GOT3 (cell line): ENCODE results near the gene NADK2.

Experiments used
- DNase-seq: peaks from one replicate; lab custom pipeline; 2025; ENCODE audit warnings: mixed read lengths; lab: John Stamatoyannopoulos, UW

Gene NADK2

GRCh38 chr5:36246036-36246800 is 4.5 kb upstream of the NADK2 start:
- DNase-seq, result no peak

GRCh38 chr5:36244076-36244475 is 2.4 kb upstream of the NADK2 start:
- DNase-seq, result no peak

GRCh38 chr5:36243653-36244052 is 1.9 kb upstream of the NADK2 start:
- no peak for DNase-seq

DNA sequence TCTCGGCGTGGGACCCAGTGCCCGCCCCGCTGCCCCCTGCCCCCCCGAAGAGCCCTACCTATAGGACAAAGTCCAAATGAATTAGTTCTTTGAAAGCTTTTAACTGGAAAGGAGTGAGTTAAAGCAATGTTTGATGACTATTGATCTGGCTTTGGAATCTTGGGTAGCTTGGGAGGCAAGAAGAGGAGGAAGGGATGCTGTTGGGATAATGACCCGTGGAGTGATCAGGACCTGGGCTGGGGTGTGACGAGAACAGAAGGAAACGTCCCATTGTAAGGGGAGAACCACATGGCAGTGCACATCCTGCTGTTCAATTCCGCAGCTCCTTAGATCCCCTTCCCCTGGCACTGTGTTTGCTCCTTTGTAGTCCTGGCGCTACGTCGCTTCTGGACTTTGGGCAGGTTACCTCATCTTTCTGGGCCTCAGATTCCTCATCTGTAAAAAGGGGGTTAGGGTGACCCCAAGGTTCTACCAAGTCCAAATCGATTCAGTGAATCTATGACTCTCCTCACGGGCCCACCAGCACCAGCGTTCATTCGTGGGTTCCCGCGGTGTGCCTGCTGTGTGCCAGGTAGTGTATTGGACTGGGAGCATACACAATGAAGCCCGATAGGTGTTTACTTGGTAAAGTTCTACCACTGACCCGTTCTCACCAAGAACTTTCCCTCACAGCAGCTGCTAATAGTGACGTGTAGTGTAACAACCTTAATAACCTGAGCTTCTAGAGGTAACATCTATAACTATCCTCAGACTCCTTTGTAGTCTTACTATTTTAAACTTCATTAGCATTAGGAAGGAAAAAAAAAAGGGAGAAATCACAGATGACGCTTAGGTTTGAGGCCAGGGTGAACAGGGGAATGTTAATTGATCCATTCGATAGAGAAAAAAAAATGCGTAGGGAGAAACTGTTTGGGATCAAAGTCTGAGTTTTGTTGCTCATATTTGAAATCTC is 1.1 kb upstream of the NADK2 start:
- DNase-seq, result no peak

- DNase-seq, result no peak
Observed at GRCh38 chr5:36240779-36241630, 720 bp downstream of the NADK2 start.

- DNase-seq, result no peak
Observed at GRCh38 chr5:36239370-36240293, 2.1 kb downstream of the NADK2 start.

DNA sequence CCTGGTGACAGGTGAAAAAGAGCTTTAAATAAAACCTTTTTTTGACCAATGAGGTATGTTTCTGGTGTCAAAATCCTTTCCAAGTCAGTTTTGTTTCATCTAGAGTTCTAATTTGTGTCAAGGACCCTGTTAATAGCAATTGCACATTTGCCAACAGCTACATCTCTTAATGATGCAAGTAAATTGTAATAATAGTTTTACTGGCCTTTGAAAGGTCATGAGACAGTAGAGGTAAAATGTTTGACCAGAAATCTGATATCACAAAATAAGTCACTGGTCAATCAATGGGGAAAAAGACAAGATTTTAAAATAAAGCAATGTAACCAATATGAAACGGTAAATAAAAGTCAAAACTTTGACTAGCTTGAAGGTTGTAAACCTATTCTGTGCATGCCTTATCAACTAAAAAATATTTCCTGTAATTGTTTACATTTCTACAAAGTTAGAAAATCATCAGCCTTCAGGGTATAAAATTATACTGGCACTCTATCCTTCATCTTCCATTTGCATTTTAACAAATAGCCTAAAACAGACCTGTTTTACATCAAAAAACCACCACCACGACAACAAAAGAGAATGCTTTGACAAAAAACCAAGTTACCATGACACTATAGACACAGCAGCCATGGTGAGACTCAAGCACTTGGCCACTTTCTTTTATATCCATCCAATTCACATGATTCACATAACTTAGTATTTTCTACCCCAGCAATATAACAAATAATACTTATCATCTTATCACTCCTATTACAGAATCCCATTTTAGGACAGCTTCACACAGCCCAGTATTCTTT is 3.0 kb downstream of the NADK2 start:
- no peak for DNase-seq

DNA sequence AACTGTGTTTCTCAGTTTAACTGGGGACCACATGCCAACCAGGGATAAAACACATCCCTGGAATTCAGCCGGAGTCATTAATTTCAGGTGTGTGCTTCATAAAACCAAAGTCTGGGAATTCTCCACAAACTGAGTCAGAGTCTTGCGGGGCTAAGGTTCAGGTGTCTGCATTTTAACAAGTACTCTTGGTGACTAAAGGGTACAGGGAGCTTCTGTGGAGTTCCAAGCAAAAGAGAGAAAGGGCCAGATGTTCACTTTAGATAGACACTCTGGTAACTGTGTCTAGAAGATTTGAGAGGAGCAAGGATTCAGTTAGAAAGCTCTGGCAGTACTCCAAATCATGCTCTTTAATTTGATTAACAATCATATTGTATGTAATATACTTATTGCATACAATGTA is 4.0 kb downstream of the NADK2 start:
- DNase-seq, result no peak

GRCh38 chr5:36236801-36237200 is 4.9 kb downstream of the NADK2 start:
- DNase-seq, result no peak

- DNase-seq, result no peak
Observed at GRCh38 chr5:36232533-36232932, 9.2 kb downstream of the NADK2 start.

DNA sequence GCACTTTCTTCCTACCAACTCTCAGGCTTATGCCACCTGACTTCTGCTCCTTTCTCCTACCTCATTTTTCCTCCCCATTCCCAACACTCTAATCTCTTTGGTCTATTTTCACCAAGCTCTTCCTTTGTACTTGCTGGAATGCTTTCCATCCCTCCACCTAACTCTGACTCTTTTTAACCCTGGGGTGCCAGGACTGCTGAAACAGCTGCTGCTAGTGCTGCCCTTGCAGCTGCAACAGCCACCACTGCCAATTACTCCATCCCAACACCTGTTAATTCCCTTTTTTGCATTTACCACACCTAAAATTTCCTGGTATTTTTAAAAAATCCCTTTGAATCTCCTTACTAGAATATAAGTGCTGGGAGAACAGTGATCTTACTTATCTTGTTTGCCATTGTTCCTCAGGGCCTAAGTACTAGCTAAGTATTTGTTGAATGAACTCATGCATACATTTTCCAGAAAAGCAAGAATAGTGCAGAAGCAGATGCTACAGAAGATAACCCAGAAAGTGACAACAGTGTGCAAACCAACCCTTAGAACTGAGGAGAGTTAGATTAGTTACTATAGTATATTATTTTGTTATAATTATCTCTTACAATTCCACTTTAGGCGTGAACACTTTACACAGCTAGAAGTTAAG is 11.5 kb downstream of the NADK2 start:
- no peak for DNase-seq

DNA sequence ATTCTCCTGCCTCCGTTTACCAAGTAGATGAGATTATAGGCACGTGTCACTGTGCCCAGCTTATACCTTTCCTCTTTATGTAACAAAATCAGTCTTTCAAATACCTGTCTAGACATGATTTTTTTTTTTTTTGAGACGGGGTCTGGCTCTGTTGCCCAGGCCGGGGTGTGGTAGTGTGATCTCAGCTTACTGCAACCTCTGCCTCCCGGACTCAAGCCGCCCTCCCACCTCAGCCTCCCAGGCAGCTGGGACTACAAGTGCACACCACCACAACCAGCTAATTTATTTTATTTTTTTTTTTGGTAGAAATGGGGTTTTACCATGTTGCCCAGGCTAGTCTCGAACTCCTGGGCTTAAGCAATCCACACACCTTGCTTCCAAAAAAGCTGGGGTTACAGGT is 13.2 kb downstream of the NADK2 start:
- no peak for DNase-seq

DNA sequence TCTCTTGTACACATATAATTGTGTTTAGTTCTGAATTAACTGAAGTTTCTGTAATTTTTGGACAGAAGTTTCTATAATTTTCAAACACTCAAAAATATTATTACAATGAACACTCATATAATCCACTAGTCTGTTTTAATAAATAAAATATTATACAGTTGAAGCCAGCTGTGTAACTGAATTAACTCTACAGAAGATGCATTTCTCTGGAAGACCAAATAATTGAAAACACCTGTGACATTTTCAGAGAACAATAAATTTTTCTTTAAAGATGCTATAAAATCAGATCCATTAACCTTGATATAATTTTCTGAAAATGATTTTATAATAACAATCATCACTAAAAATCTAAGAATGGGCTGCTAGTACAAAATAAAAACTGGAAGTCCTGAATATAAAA is 14.7 kb downstream of the NADK2 start:
- no peak for DNase-seq

DNA sequence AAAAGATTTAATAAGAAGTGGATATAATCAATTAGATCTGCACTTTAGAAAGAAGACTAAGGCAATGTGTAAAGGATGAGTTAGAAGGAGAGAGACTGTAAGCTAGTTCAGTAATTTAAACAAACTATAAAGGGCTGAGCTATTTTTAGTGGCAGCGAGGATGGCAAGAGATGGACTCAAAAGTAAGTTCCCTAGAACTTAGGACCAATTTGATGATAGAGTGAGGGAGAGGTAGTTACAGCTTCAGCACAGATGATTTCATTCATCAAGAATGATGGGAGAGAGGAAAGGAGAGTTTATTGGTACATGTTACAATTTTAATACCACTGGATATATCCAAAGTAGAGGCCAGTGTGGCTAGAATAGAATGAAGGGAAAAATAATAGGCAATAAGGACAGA is 19.1 kb downstream of the NADK2 start:
- no peak for DNase-seq

GRCh38 chr5:36217988-36218387 is 23.7 kb downstream of the NADK2 start:
- no peak for DNase-seq

DNA sequence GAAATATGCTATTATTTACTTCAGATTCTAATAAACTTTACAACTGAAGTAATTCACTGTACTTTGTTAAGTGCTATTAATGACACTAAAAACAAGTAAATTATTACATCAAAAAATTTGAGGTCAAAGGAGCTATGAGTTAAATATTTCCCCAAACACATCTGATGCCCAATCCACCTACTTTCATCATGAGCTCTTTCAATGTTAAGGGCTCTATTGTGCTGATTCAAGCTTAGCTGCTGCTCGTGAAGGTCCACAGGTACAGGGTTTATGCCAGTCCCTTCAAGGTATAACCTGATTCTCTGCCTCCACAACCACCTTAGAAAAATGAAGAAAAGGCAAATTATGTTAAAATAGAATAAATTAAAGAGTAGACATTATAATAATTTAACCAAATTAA is 24.2 kb downstream of the NADK2 start:
- DNase-seq, result no peak

GRCh38 chr5:36215910-36216309 is 25.8 kb downstream of the NADK2 start:
- DNase-seq, result no peak

GRCh38 chr5:36214436-36214835 is 27.3 kb downstream of the NADK2 start:
- DNase-seq, result no peak

- DNase-seq, result no peak
Observed at GRCh38 chr5:36209664-36210063, 32.1 kb downstream of the NADK2 start.

- no peak for DNase-seq
Observed at GRCh38 chr5:36208786-36209185, 32.9 kb downstream of the NADK2 start.
